Endothelial cell (in vitro differentiated cells): ENCODE measurements around the gene INVS. TPM values are rescaled to one million over a fixed set of nuclear protein-coding genes. Genes with fewer than 3 reads are reported as not detected.

Experiments used
- DNase-seq: peaks from one replicate; pipeline ENCODE4 v3.0.0; 2021; ENCODE audit warnings: low spot score
- H3K27ac Mint-ChIP-seq: one replicate; pipeline ENCODE4 v1.8.0; 2021; ENCODE audit warnings: mixed read lengths, inconsistent platforms; ENCODE audit not compliant: unreplicated experiment
- H3K27me3 Mint-ChIP-seq: one replicate; pipeline ENCODE4 v1.8.0; 2021; ENCODE audit warnings: mild to moderate bottlenecking, moderate library complexity, mixed read lengths, inconsistent platforms; ENCODE audit not compliant: unreplicated experiment
- H3K36me3 Mint-ChIP-seq: one replicate; pipeline ENCODE4 v1.8.0; 2021; ENCODE audit warnings: mild to moderate bottlenecking, low read depth, mixed read lengths, inconsistent platforms; ENCODE audit not compliant: unreplicated experiment
- H3K4me1 Mint-ChIP-seq: one replicate; pipeline ENCODE4 v1.8.0; 2021; ENCODE audit warnings: mild to moderate bottlenecking, mixed read lengths, inconsistent platforms; ENCODE audit not compliant: unreplicated experiment
- H3K4me3 Mint-ChIP-seq: one replicate; pipeline ENCODE4 v1.8.0; 2021; ENCODE audit warnings: mild to moderate bottlenecking, mixed read lengths, inconsistent platforms; ENCODE audit not compliant: unreplicated experiment
- H3K9me3 Mint-ChIP-seq: one replicate; pipeline ENCODE4 v1.8.0; 2021; ENCODE audit warnings: mixed read lengths, inconsistent platforms; ENCODE audit not compliant: unreplicated experiment
- total RNA-seq: library from RNA; stranded (reverse); fragmentation: NEBNext Ultra II Directional; extraction: Animal tissue kit (Norgen Biotek cat#: 25700); gene quantifications from one replicate; pipeline ENCODE4 v1.2.1, GENCODE V29; 2021; ENCODE audit not compliant: unreplicated experiment
- TF ChIP-seq, protein P1 (sequence below): fragments of 200-600 bp; sonication (generic); IDR thresholded peaks from one replicate; pipeline ENCODE4 v1.5.0; 2021; ENCODE audit warnings: antibody characterized with exemption; ENCODE audit not compliant: unreplicated experiment

The INVS gene
- total RNA-seq, 1 donor from 2014 or later: 21.6 TPM

DNA sequence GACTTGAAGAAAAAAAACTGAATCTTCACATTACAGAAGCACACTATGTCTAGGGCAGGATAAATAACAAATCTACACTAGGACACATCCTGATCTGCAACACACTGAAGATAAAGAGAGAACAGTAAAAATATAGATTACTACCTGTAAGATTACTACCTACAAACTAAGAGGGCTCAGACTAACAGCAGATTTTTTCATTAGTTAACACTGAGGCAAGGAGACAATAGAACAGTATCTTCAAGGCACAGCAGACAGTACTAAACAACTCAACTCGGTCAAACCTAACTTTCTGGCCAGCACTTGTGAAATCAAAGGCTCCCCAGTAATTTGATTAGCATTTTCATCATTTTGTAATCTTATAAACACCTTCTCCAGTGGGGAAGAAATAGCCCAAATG, 207.2 kb downstream of the INVS start:
- TF ChIP-seq, protein P1, sequence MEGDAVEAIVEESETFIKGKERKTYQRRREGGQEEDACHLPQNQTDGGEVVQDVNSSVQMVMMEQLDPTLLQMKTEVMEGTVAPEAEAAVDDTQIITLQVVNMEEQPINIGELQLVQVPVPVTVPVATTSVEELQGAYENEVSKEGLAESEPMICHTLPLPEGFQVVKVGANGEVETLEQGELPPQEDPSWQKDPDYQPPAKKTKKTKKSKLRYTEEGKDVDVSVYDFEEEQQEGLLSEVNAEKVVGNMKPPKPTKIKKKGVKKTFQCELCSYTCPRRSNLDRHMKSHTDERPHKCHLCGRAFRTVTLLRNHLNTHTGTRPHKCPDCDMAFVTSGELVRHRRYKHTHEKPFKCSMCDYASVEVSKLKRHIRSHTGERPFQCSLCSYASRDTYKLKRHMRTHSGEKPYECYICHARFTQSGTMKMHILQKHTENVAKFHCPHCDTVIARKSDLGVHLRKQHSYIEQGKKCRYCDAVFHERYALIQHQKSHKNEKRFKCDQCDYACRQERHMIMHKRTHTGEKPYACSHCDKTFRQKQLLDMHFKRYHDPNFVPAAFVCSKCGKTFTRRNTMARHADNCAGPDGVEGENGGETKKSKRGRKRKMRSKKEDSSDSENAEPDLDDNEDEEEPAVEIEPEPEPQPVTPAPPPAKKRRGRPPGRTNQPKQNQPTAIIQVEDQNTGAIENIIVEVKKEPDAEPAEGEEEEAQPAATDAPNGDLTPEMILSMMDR: no peak
- Mint-ChIP-seq H3K27ac (no peak overlapping the region), H3K27me3 (no peaks in the 10 kb centered on the region), H3K4me3 (no peak overlapping the region), H3K4me1 (peaks cover 15% of the 10 kb centered on the region), H3K9me3 (no peaks in the 10 kb centered on the region), H3K36me3 (peaks cover 35% of the 10 kb centered on the region)
- no peak for DNase-seq

DNA sequence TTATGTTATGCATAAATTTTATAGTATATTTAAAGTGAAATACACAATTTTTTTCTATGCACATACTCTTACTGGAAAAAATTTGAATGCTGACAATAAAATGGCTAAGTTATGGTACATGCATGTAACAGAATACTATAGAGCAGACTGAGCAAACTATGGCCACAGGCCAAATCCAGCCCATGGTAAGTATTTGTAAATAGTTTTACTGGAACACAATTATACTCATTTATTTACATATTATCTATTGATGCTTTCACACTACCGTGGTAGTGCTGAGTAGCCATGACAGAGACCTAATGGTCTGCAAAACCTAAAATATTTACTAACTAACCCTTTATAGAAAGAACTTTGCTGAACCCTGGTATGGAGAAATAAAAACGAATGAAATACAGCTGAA, 208.0 kb downstream of the INVS start:
- no peak overlapping the region for H3K27ac Mint-ChIP-seq
- H3K9me3 Mint-ChIP-seq: no peaks in the 10 kb centered on the region
- TF ChIP-seq, protein P1: no peak
- no peak overlapping the region for H3K4me3 Mint-ChIP-seq
- peaks cover 43% of the 10 kb centered on the region for H3K36me3 Mint-ChIP-seq
- H3K4me1 Mint-ChIP-seq: peaks cover 15% of the 10 kb centered on the region
- H3K27me3 Mint-ChIP-seq: no peaks in the 10 kb centered on the region
- DNase-seq: no peak

DNA sequence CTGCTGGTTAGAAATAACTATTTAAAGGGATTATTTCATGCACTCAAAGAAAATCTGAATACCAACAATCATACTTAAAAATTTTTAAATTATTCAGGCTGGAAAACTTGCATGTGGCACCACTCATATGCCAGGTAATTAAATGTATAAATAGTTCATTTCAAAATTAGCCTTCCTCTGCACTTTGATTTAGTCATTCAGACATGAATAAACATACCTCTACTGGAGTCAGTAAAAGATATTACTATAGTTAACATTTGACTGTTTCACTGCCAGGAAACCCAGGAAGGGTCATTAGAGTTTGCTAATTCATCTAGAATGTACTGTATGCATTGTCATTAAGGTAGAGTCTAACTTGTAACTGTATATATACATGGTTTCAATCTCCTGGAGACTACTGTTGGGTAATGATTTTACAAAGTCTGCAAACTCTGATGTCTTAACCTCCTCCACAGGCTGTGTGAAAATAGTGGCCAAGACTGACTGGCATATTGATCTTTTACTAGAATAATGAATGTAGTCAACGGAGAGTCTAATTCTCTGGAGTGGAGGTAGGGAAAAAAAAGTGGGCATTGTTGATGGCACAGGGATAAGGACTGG, 210.0 kb downstream of the INVS start:
- TF ChIP-seq, protein P1: no peak
- H3K27ac Mint-ChIP-seq: no peak overlapping the region
- H3K9me3 Mint-ChIP-seq: no peaks in the 10 kb centered on the region
- peaks cover 28% of the 10 kb centered on the region for H3K36me3 Mint-ChIP-seq
- no peak for DNase-seq
- peaks cover 3% of the 10 kb centered on the region for H3K4me1 Mint-ChIP-seq
- no peak overlapping the region for H3K4me3 Mint-ChIP-seq
- H3K27me3 Mint-ChIP-seq: no peaks in the 10 kb centered on the region

DNA sequence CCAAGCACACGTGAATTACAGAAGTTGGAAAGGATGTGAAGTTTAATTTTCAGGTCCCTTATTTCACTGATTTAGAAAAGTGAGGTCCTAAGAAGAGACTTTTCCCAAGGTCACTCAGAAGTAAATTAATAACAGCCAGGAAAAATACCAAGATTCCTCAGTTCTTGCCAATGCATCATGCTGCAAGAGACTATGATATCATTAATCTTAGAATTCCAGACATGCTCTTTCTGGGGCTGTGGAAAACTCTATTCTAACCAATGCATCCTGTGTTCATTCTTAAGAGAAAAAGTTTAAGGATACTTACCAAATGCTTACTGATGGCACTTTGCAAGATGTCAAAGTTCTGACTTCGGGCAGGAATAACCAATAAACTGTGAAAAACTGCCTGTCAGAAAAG, 210.9 kb downstream of the INVS start:
- no peak overlapping the region for H3K27ac Mint-ChIP-seq

DNA sequence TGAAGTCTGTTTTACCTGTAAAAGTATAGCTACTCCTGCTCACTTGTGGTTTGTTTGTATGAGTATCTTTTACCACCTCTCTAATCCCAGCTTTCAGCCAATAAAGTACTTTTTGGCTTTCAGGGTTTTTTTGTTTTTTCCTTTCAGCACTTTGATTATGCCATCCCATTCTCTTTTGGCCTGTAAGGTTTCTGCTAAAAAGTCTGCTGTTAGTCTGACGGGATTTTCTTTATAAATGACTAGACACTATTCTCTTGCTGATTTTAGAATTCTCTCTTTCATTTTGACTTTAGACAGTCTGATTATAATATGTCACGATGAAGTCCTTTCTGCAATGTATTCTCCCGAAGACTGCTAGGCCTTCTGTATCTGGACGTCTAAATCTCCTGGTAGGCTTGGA, 216.5 kb downstream of the INVS start:
- H3K4me3 Mint-ChIP-seq: no peak overlapping the region
- H3K27ac Mint-ChIP-seq: no peak overlapping the region
- no peaks in the 10 kb centered on the region for H3K9me3 Mint-ChIP-seq
- H3K4me1 Mint-ChIP-seq: no peaks in the 10 kb centered on the region
- TF ChIP-seq, protein P1: no peak
- H3K36me3 Mint-ChIP-seq: peaks cover 27% of the 10 kb centered on the region
- DNase-seq: no peak
- no peaks in the 10 kb centered on the region for H3K27me3 Mint-ChIP-seq

More for the DNA sequence above, 210.9 kb downstream of the INVS start:
- TF ChIP-seq, protein P1: no peak
- no peaks in the 10 kb centered on the region for H3K9me3 Mint-ChIP-seq
- H3K27me3 Mint-ChIP-seq: no peaks in the 10 kb centered on the region
- peaks cover 3% of the 10 kb centered on the region for H3K4me1 Mint-ChIP-seq
- H3K36me3 Mint-ChIP-seq: peaks cover 29% of the 10 kb centered on the region
- DNase-seq: no peak
- no peak overlapping the region for H3K4me3 Mint-ChIP-seq
